Right lobe of liver (tissue), 4 donors: ENCODE results near the gene UNC5C.
A peak's percentile ranks its signal among the peaks of the same experiment; 100 is the strongest.

Experiments
- POLR2A ChIP-seq: fragments of 450-650 bp; IDR thresholded peaks from one replicate; pipeline ENCODE4 v1.6.1; 2017; ENCODE audit warnings: antibody characterized with exemption, mild to moderate bottlenecking
- TF ChIP-seq, protein P1 (sequence below), 4 donors: fragments of 200-600 bp in 3 of 4; fragments of 450-650 bp in 1 of 4; IDR thresholded peaks; one replicate each; pipeline versions ENCODE4 v1.5.1 to v1.8.0; 2016 to 2022; ENCODE audit warnings: antibody characterized with exemption in 4 of 4, mild to moderate bottlenecking in 2 of 4
- donor health status: DM: no; HTN: no; CAD: no.
- donor health status: DM: no; HTN: no; CAD: no.
- donor health status: DM: no; HTN: yes; CAD: no.

DNA sequence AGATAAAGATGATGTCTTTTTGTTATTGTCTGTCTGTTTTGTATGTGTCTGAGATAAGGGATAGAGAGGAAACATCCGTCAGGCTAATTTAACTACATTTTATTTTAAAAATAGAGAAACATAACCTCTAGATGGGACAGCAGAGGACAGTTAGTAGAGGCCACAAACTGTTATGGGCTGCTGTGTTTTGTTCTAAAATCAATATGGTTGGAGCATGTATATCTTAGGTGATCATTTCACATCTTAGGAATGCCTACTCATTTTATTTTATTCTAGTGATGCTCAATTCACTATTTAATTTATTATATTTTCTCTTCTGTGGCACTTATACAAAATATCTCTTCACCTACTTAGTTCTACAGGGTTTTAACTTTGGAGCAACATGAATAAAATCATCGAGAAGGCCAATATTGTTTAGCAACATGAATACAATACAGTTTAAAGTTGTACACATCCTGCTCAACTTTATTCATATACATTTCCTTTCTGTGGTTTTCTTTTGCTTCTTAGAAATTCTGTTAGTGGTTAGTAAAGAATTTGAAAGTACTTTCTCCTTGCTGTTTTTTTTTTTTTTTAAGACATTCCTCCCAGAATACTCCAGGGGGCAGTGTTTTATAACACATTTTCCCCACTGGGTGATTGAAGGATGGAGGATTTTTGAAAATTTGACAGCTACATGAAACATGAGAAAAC is 392.9 kb downstream of the UNC5C start:
- TF ChIP-seq, protein P1, sequence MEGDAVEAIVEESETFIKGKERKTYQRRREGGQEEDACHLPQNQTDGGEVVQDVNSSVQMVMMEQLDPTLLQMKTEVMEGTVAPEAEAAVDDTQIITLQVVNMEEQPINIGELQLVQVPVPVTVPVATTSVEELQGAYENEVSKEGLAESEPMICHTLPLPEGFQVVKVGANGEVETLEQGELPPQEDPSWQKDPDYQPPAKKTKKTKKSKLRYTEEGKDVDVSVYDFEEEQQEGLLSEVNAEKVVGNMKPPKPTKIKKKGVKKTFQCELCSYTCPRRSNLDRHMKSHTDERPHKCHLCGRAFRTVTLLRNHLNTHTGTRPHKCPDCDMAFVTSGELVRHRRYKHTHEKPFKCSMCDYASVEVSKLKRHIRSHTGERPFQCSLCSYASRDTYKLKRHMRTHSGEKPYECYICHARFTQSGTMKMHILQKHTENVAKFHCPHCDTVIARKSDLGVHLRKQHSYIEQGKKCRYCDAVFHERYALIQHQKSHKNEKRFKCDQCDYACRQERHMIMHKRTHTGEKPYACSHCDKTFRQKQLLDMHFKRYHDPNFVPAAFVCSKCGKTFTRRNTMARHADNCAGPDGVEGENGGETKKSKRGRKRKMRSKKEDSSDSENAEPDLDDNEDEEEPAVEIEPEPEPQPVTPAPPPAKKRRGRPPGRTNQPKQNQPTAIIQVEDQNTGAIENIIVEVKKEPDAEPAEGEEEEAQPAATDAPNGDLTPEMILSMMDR (IDR thresholded peaks at IDR 0.05): peak; percentile 32 to 65 (median 60)
- no peak for TF ChIP-seq POLR2A
